GM06990 (cell line): Measurements from ENCODE around the gene AZU1.
"Not testable (repeated sequence)": the region's sequence is repeated elsewhere in the genome, so short reads cannot be mapped to it uniquely, and the experiment has no call there.

Experiments
- DNase-seq: peaks from one replicate; pipeline ENCODE4 v3.0.0-alpha.2; 2011; ENCODE audit not compliant: insufficient read length; ENCODE audit errors: extremely low read depth
- H3K27me3 ChIP-seq: replicated peaks from 2 replicates; pipeline ENCODE4 v1.6.0; 2011; ENCODE audit warnings: low read length; ENCODE audit not compliant: control insufficient read depth, insufficient read depth
- H3K36me3 ChIP-seq: 2 replicates; pipeline ENCODE4 v1.5.1; 2011; ENCODE audit warnings: low read length; ENCODE audit not compliant: control insufficient read depth, insufficient read depth
- H3K4me3 ChIP-seq: replicated peaks from 2 replicates; pipeline ENCODE4 v1.5.1; 2011; ENCODE audit warnings: low read depth, mild to moderate bottlenecking, control low read depth, low read length
- TF ChIP-seq, protein P1 (sequence below): IDR thresholded peaks from 2 replicates; pipeline ENCODE4 v1.5.1; 2011; ENCODE audit warnings: low read length, control low read depth, mild to moderate bottlenecking, inconsistent platforms; ENCODE audit not compliant: insufficient read depth, poor library complexity, severe bottlenecking

The AZU1 gene

DNA sequence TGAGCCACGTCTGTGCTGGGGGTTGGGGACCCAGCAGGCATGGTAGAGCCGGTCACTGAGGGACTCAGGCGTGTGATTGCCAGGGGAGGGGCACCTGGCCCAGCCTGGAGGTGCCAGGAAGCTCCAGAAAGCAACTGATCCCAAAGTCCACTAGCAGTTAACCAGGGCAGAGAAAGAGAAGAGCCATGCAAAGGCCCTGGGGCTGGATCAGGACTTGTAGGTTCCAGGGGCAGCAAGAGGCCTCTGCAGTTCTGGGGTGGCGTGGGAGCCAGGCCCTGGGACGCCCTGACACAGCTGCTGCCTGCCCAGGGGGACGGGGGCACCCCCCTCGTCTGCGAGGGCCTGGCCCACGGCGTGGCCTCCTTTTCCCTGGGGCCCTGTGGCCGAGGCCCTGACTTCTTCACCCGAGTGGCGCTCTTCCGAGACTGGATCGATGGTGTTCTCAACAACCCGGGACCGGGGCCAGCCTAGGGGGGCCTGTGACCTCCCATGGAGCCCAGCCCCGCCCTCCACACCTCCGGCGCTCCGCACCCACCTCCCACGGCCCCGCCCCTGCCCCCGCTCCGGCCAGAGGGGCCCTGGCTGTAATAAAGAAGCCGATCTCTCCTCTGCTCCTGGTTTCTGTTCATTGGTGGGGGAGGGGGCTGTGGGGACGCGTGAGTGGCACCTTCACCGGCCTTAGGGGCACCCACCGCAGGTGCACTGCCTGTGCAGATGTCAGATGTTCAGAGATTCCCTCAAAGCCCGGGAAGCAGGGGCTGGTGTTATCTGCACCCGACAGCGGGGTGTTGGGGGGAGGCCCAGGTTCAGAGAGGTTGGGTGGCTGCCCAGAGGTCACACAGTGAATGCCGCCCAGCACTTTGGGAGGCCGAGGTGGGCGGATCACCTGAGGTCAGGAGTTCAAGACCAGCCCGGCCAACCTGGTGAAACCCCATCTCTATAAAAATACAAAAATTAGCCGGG is 4.1 kb downstream of the AZU1 start:
- peaks cover 2% of the 10 kb centered on the region; the same call in 1 of the 2 replicates for H3K27me3 ChIP-seq
- H3K4me3 ChIP-seq = no peak overlapping the region
- no peaks in the 10 kb centered on the region for H3K36me3 ChIP-seq
- no peak for DNase-seq
- TF ChIP-seq, protein P1, sequence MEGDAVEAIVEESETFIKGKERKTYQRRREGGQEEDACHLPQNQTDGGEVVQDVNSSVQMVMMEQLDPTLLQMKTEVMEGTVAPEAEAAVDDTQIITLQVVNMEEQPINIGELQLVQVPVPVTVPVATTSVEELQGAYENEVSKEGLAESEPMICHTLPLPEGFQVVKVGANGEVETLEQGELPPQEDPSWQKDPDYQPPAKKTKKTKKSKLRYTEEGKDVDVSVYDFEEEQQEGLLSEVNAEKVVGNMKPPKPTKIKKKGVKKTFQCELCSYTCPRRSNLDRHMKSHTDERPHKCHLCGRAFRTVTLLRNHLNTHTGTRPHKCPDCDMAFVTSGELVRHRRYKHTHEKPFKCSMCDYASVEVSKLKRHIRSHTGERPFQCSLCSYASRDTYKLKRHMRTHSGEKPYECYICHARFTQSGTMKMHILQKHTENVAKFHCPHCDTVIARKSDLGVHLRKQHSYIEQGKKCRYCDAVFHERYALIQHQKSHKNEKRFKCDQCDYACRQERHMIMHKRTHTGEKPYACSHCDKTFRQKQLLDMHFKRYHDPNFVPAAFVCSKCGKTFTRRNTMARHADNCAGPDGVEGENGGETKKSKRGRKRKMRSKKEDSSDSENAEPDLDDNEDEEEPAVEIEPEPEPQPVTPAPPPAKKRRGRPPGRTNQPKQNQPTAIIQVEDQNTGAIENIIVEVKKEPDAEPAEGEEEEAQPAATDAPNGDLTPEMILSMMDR = no peak

GRCh38 chr19:834216-834615 is 6.6 kb downstream of the AZU1 start:
- H3K36me3 ChIP-seq = no peaks in the 10 kb centered on the region
- peaks cover 2% of the 10 kb centered on the region; the same call in 1 of the 2 replicates for H3K27me3 ChIP-seq
- no peak for DNase-seq
- H3K4me3 ChIP-seq = no peak overlapping the region
- TF ChIP-seq, protein P1 = no peak

DNA sequence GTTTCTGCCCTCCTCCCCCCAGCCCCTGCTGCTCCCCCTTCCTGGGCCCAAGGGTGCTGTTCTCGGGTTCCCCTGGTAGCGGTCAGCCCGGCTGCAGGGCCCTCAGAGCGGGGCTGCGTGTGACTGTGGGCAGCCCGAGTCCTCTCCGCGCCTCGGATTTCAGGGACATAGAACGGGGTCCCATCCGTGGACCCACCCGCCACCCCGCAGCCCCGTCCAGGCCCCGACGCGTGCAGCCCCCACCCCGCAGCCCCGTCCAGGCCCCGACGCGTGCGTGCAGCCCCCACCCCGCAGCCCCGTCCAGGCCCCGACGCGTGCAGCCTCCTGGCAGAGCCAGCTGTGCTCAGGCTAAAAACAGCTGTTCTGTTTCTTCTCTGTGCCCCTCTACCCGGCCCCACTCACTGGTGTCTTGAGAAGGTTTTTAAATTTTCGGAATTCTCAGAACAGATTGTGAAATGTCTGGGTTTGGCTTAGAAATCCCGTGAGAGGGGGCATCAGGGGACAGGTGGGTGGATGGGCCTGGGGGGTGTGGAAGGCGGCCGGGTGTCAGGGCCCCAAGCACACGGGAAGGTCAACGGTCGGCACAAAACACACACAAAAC is 7.7 kb downstream of the AZU1 start:
- TF ChIP-seq, protein P1 = no peak
- H3K27me3 ChIP-seq = peaks cover 2% of the 10 kb centered on the region; the same call in 1 of the 2 replicates
- no peak overlapping the region for H3K4me3 ChIP-seq
- DNase-seq = no peak
- H3K36me3 ChIP-seq = no peaks in the 10 kb centered on the region

DNA sequence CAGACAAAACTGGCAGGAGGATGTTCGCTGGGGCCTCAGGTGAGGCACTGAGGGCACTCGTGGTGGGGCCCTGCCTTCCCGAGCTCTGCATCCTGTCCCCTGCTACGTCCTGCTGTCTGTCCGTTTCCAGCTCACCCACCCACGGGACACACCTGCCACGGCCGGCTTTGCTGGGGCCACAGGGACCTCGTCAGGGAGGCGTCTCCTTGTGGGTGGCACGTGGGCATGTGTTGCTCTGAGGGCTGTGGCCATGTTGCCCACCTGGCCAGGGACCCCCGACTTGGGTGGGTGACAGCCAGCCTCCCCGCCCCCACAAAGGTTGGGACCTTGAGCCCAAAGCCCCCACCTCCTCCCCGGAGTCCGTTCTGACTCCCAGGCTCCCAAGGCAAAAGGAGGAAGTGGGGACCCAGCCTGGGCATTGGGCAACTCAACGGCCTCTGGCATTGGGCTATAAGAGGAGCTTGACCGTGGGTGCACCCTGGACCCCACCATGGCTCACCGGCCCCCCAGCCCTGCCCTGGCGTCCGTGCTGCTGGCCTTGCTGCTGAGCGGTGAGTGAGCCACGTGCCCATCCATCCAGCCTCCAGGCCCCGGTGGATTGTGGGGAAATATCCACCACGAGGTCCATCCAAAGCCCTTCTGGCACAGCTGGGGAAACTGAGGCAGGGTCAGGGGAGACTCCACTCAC is 13.0 kb downstream of the AZU1 start, which contains the start of gene PRTN3:
Gene PRTN3 (plus strand): TSS at position 481 of the 688 bp plus-strand sequence. CDS start 10 bp downstream, at position 491.
- no peak within 1 kb of the TSS for H3K4me3 ChIP-seq
- H3K27me3 ChIP-seq = peaks cover 2% of the 10 kb centered on the region; the same call in 1 of the 2 replicates
- no peak for DNase-seq
- H3K36me3 ChIP-seq = no peaks in the 10 kb centered on the region
- TF ChIP-seq, protein P1 = no peak

DNA sequence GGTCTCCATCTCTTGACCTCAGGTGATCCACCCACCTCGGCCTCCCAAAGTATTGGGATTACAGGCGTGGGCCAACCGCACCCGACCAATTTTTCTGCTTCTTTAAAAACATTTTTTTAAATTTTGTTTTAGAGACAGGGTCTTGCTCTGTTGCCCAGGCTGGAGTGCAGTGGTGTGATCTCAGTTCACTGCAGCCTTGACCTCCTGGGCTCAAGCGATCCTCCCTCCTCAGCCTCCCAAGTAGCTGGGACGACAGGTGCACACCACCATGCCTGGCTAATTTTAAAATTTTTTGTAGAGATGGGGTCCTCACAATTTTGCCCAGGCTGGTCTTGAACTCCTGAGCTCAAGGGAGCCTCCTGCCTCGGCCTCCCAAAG is 15.2 kb downstream of the AZU1 start:
- H3K4me3 ChIP-seq, H3K27me3 ChIP-seq, H3K36me3 ChIP-seq, DNase-seq: not testable (repeated sequence)
